ENCODE measurements around the gene GFM1. TPM values are rescaled to one million over a fixed set of nuclear protein-coding genes. Genes with fewer than 3 reads are reported as not detected.

Gene GFM1
- total and polyA plus RNA-seq, 2 of the 13 experiments (the other 11 are each of a cell fraction or from before 2014, with no cell fraction given): 10.5 to 59.0 TPM

- TF ChIP-seq, protein P1, sequence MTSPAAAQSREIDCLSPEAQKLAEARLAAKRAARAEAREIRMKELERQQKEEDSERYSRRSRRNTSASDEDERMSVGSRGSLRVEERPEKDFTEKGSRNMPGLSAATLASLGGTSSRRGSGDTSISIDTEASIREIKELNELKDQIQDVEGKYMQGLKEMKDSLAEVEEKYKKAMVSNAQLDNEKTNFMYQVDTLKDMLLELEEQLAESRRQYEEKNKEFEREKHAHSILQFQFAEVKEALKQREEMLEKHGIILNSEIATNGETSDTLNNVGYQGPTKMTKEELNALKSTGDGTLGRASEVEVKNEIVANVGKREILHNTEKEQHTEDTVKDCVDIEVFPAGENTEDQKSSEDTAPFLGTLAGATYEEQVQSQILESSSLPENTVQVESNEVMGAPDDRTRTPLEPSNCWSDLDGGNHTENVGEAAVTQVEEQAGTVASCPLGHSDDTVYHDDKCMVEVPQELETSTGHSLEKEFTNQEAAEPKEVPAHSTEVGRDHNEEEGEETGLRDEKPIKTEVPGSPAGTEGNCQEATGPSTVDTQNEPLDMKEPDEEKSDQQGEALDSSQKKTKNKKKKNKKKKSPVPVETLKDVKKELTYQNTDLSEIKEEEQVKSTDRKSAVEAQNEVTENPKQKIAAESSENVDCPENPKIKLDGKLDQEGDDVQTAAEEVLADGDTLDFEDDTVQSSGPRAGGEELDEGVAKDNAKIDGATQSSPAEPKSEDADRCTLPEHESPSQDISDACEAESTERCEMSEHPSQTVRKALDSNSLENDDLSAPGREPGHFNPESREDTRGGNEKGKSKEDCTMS (CRISPR knock-in tag; conservative IDR thresholded peaks at IDR 0.05): no peak
- TF ChIP-seq, protein P2, sequence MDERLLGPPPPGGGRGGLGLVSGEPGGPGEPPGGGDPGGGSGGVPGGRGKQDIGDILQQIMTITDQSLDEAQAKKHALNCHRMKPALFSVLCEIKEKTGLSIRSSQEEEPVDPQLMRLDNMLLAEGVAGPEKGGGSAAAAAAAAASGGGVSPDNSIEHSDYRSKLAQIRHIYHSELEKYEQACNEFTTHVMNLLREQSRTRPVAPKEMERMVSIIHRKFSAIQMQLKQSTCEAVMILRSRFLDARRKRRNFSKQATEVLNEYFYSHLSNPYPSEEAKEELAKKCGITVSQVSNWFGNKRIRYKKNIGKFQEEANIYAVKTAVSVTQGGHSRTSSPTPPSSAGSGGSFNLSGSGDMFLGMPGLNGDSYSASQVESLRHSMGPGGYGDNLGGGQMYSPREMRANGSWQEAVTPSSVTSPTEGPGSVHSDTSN (CRISPR knock-in tag; IDR thresholded peaks at IDR 0.05): peak; percentile 70
- TF ChIP-seq MIER2 (CRISPR knock-in tag; IDR thresholded peaks at IDR 0.05) (peak; percentile 83; the same call in 1 of the 2 replicates), ATF7-NPFF (CRISPR knock-in tag; IDR thresholded peaks at IDR 0.05; ENCODE audit: low read depth) (peak; percentile 93), ARNTL (CRISPR knock-in tag; IDR thresholded peaks at IDR 0.05) (peak; percentile 82), BCL3 (CRISPR knock-in tag; IDR thresholded peaks at IDR 0.05) (peak; percentile 45; the same call in 1 of the 2 replicates), ZNF333 (CRISPR knock-in tag; IDR thresholded peaks at IDR 0.05; ENCODE audit: borderline replicate concordance) (0 out of 2 replicates have a peak, but pooled peaks have one; percentile 56), POGZ (CRISPR knock-in tag; IDR thresholded peaks at IDR 0.05) (peak; percentile 99), MEIS1 (CRISPR knock-in tag; IDR thresholded peaks at IDR 0.05; ENCODE audit: borderline replicate concordance) (peak; percentile 71; the same call in 1 of the 2 replicates), ZNF251 (CRISPR knock-in tag; IDR thresholded peaks at IDR 0.05) (no peak), STAT6 (CRISPR knock-in tag; IDR thresholded peaks at IDR 0.05; ENCODE audit: borderline replicate concordance) (no peak), NR2F6 (IDR thresholded peaks at IDR 0.05) (no peak), NR2F6 (CRISPR knock-in tag; IDR thresholded peaks at IDR 0.05) (peak; percentile 64), RXRB (CRISPR knock-in tag; IDR thresholded peaks at IDR 0.05; ENCODE audit: borderline replicate concordance) (peak; percentile 76), ZNF609 (CRISPR knock-in tag; IDR thresholded peaks at IDR 0.05; ENCODE audit: borderline replicate concordance) (no peak; the same call in 1 of the 2 replicates), ZNF850 (CRISPR knock-in tag; conservative IDR thresholded peaks at IDR 0.05) (no peak), ZNF124 (CRISPR knock-in tag; IDR thresholded peaks at IDR 0.05) (0 out of 2 replicates have a peak, but pooled peaks have one; percentile 74), PLRG1 (conservative IDR thresholded peaks at IDR 0.05) (no peak)
Measured at GRCh38 chr3:158644345-158644908, at the start of gene GFM1 (continued).
